Body of pancreas (tissue), 4 donors: ENCODE data around the gene KMT2C. TPM values are rescaled to one million over a fixed set of nuclear protein-coding genes. Genes with fewer than 3 reads are reported as not detected.

Source experiments
- ATAC-seq: fragments of 150-250 bp; one replicate; pipeline ENCODE4 v1.9.1; 2016
- DNase-seq, 4 donors: peaks; one replicate each; pipeline ENCODE4 v3.0.0-alpha.2; 2019
- H3K27ac ChIP-seq, 4 donors: fragments of 200-600 bp; sonication (generic); 1 replicate in 3 of 4; 2 replicates in 1 of 4; pipeline versions ENCODE4 v1.5.1 to v1.6.1; 2016 to 2019; ENCODE audit warnings: mild to moderate bottlenecking in 1 of 4, mixed read lengths in 1 of 4, moderate library complexity in 1 of 4
- H3K27me3 ChIP-seq, 2 donors: fragments of 200-600 bp; sonication (generic); one replicate each; pipeline ENCODE4 v1.6.0; 2016; ENCODE audit warnings: mild to moderate bottlenecking in 1 of 2
- H3K36me3 ChIP-seq, 2 donors: fragments of 200-600 bp; sonication (generic); replicated peaks in 1 of 2; 2 replicates each; pipeline ENCODE4 v1.5.1; 2016; ENCODE audit warnings: low read depth in 2 of 2; ENCODE audit not compliant: insufficient read depth in 1 of 2
- H3K4me1 ChIP-seq: fragments of 200-600 bp; sonication (generic); one replicate; pipeline ENCODE4 v1.6.0; 2016
- H3K4me3 ChIP-seq, 2 donors: fragments of 200-600 bp; sonication (generic); 1 replicate in 1 of 2; 2 replicates in 1 of 2; pipeline ENCODE4 v1.5.1; 2016 to 2019
- H3K9me3 ChIP-seq, 3 donors: fragments of 200-600 bp; sonication (generic); 1 replicate in 2 of 3; 2 replicates in 1 of 3; pipeline ENCODE4 v1.5.1; 2016
- CTCF ChIP-seq, 7 experiments: fragments of 450-650 bp in 4 of 7; fragments of 200-600 bp in 3 of 7; sonication (generic) in 3 of 7; IDR thresholded peaks; one replicate each; pipeline ENCODE4 v1.5.1; 2016 to 2019; ENCODE audit warnings: antibody characterized with exemption in 7 of 7
- POLR2A ChIP-seq, 3 donors: fragments of 450-650 bp; IDR thresholded peaks; one replicate each; pipeline ENCODE4 v1.6.1; 2016; ENCODE audit warnings: antibody characterized with exemption in 3 of 3, mild to moderate bottlenecking in 2 of 3
- WGBS, 2 donors: methylation state at CpG; one replicate each; pipeline ENCODE4 v1.1.5; 2017; 5-methylcytosine and 5-hydroxymethylcytosine counted together
- intact Hi-C: fragments of 100-400 bp; cut with DNase I; formaldehyde crosslinking; loops from one replicate; pipeline ENCODE4 v1.15.1; 2023
- total RNA-seq, 2 donors: library from RNA; depleted of rRNA; stranded (reverse); fragments of >200 nt; gene quantifications; one replicate each; pipeline ENCODE4 v1.1.0, GENCODE V29; 2016

Gene KMT2C
- total RNA-seq, 2 donors from 2014 or later, result 58.9 to 71.5 TPM

DNA sequence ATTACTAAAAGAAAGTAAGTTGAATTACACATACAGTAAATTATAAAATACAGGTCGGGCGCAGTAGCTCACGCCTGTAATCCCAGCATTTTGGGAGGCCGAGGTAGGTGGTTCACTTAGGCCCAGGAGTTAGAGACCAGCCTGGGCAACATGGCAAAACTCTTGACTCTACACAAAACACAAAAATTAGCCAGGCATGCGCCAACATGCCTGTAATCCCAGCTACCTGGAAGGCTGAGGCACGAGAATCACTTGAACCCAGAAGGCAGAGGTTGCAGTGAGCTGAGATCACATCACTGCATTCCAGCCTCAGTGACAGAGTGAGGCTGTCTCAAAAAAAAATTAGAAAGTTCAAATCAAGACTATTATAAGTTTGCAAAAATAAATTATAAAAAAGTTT lies 235.4 kb downstream of the KMT2C start:
- Histone ChIP-seq H3K27ac (no peak overlapping the region), H3K4me1 (no peaks in the 10 kb centered on the region), H3K27me3 (no peaks in the 10 kb centered on the region), H3K4me3 (no peak overlapping the region), H3K36me3 (peaks cover 0 to 15% of the 10 kb centered on the region in 2 donors), H3K9me3 (no peaks in the 10 kb centered on the region)
- ATAC-seq (no peak), DNase-seq (no peak)
- intact Hi-C loops, result no loop called here
- WGBS, 2 donors, result 95% methylated on average over 6 of the region's 6 CpGs
- no peak for TF ChIP-seq CTCF (IDR thresholded peaks at IDR 0.05)
- TF ChIP-seq POLR2A (IDR thresholded peaks at IDR 0.05), result no peak

- no peaks in the 10 kb centered on the region for H3K27me3 ChIP-seq
- TF ChIP-seq CTCF (IDR thresholded peaks at IDR 0.05) (no peak), POLR2A (IDR thresholded peaks at IDR 0.05) (no peak)
- intact Hi-C loops, result no loop called here
- no peak for ATAC-seq
- H3K4me3 ChIP-seq, result no peak overlapping the region
- no peaks in the 10 kb centered on the region for H3K9me3 ChIP-seq
- H3K27ac ChIP-seq, result no peak overlapping the region
- whole genome bisulfite sequencing, 2 donors, result 95 to 97% methylated on average over 4 of the region's 4 CpGs
- no peak for DNase-seq
- no peaks in the 10 kb centered on the region for H3K4me1 ChIP-seq
- H3K36me3 ChIP-seq, result peaks cover 8 to 29% of the 10 kb centered on the region in 2 donors
Observed at GRCh38 chr7:152196391-152196790, 239.4 kb downstream of the KMT2C start.

DNA sequence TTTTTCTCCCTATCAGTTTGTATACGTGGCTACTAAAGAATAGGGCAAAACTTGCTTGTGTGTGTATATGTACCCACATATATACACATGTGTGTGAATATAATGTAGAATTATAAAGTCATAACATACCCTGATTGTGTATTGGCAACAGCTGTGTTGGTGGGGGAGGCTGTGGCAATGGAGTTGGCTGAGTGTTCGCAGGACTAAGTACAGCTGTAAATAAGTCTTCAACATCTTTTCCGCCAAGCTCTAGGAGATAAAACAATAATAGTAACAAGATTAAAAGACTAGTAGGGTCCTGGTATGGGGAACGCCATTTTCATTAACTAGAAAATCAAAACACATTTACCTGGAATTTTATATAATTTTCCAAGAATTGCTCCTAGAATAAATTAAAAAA lies 241.9 kb downstream of the KMT2C start:
- DNase-seq, result no peak
- Histone ChIP-seq H3K4me1 (no peaks in the 10 kb centered on the region), H3K4me3 (no peak overlapping the region), H3K27ac (no peak overlapping the region), H3K27me3 (no peaks in the 10 kb centered on the region), H3K36me3 (peaks cover 8 to 32% of the 10 kb centered on the region in 2 donors), H3K9me3 (no peaks in the 10 kb centered on the region)
- TF ChIP-seq POLR2A (IDR thresholded peaks at IDR 0.05) (no peak), CTCF (IDR thresholded peaks at IDR 0.05) (no peak)
- no peak for ATAC-seq
- WGBS, 2 donors, result 93 to 94% methylated on average over 4 of the region's 4 CpGs
- intact Hi-C loops, result no loop called here

DNA sequence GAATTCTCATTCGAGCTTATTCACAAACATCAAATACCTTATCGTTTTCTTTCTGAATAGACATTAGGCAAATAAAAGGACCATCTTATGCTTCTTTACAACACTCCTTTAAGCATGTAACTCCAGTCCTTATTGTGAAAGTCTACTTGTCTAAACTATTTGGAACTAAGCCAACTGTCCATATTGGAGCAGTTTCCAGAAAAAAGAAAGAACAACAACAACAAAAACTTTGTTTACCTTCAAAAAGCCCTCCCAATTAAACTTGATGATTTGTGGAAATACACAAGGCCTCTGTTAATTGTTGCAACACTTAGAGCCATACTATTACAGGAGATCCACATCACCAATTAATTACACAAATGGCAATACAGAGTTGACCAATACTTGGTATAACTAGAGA lies 246.7 kb downstream of the KMT2C start:
- no peaks in the 10 kb centered on the region for H3K27me3 ChIP-seq
- H3K4me3 ChIP-seq, result no peak overlapping the region
- H3K27ac ChIP-seq, result no peak overlapping the region
- no peaks in the 10 kb centered on the region for H3K9me3 ChIP-seq
- ATAC-seq (no peak), DNase-seq (no peak)
- WGBS, 2 donors, result 91 to 93% methylated on average over 2 of the region's 2 CpGs
- peaks cover 15 to 42% of the 10 kb centered on the region in 2 donors for H3K36me3 ChIP-seq
- H3K4me1 ChIP-seq, result no peaks in the 10 kb centered on the region
- TF ChIP-seq CTCF (IDR thresholded peaks at IDR 0.05), result no peak
- intact Hi-C loops, result no loop called here

DNA sequence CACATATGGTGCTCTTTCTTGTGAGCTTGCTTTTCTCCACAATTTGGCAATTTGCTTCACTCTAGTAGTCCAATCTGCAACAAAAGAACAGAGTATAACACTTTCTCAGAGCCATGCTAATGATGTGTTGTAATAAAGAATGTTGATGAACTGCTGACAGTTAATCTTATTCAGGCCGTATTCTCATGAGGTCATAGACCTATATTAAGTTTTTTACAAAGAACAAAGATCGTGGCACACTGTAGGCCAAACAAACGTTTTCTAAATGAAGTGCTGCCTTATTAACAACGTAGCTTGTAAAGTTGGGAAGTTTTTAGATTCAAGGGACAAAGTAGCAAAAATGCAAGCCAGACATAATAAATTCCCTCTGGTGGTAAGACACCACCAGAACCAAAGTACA lies 250.2 kb downstream of the KMT2C start:
- no peaks in the 10 kb centered on the region for H3K4me1 ChIP-seq
- no peaks in the 10 kb centered on the region for H3K27me3 ChIP-seq
- H3K36me3 ChIP-seq, result peaks cover 25 to 38% of the 10 kb centered on the region in 2 donors
- H3K4me3 ChIP-seq, result no peak overlapping the region
- no peak overlapping the region for H3K27ac ChIP-seq
- H3K9me3 ChIP-seq, result no peaks in the 10 kb centered on the region
- no peak for TF ChIP-seq CTCF (IDR thresholded peaks at IDR 0.05)
- intact Hi-C loops, result no loop called here
- 69 to 78% methylated on average over 4 of the region's 4 CpGs for WGBS, 2 donors
- DNase-seq (no peak), ATAC-seq (no peak)
